ENCODE data around the gene THTPA. TPM values are rescaled to one million over a fixed set of nuclear protein-coding genes. Genes with fewer than 3 reads are reported as not detected.

THTPA gene
- total and polyA plus RNA-seq, 2 of the 13 experiments (the other 11 are each of a cell fraction or from before 2014, with no cell fraction given): 7.4 to 8.7 TPM

DNA sequence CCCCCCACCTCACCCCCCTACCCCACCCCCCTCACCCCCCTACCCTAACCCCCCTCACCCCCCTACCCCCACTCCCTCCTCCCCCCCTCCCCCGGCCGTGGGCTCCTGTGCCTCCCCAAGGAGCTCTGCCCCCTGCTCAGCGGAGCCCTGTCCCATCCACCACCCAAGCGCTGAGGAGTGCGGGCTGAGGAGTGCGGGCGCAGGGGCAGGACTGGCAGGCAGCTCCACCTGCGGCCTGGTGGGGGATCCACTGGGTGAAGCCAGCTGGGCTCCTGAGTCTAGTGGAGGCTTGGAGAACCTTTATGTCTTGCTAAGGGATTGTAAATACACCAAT lies 24.8 kb downstream of the THTPA start (continued):
- TF ChIP-seq ZNF446 (CRISPR knock-in tag; IDR thresholded peaks at IDR 0.05) (no peak), EZH2 (conservative IDR thresholded peaks at IDR 0.05; ENCODE audit: low read depth, low read length) (no peak), HNRNPK (IDR thresholded peaks at IDR 0.05; ENCODE audit: low read depth, low read length, poor library complexity, severe bottlenecking) (peak; percentile 99), GLI4 (CRISPR knock-in tag; IDR thresholded peaks at IDR 0.05; ENCODE audit: borderline replicate concordance) (no peak), SMARCE1 (IDR thresholded peaks at IDR 0.05; ENCODE audit: borderline replicate concordance) (no peak), ZNF530 (CRISPR knock-in tag; IDR thresholded peaks at IDR 0.05; ENCODE audit: low read depth) (no peak), ZNF713 (CRISPR knock-in tag; IDR thresholded peaks at IDR 0.05) (no peak), SIX1 (CRISPR knock-in tag; IDR thresholded peaks at IDR 0.05; ENCODE audit: borderline replicate concordance) (no peak), SUZ12 (IDR thresholded peaks at IDR 0.05; ENCODE audit: low read depth, low read length) (no peak), NFE2L2 (IDR thresholded peaks at IDR 0.05; ENCODE audit: low read length) (no peak)
- TF ChIP-seq, protein P1, sequence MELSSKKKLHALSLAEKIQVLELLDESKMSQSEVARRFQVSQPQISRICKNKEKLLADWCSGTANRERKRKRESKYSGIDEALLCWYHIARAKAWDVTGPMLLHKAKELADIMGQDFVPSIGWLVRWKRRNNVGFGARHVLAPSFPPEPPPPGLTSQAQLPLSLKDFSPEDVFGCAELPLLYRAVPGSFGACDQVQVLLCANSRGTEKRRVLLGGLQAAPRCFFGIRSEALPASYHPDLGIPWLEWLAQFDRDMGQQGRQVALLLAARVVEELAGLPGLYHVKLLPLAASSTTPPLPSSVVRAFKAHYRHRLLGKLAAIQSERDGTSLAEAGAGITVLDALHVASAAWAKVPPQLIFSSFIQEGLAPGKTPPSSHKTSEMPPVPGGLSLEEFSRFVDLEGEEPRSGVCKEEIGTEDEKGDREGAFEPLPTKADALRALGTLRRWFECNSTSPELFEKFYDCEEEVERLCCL (CRISPR knock-in tag; IDR thresholded peaks at IDR 0.05; ENCODE audit: borderline replicate concordance): no peak
- TF ChIP-seq, protein P2, sequence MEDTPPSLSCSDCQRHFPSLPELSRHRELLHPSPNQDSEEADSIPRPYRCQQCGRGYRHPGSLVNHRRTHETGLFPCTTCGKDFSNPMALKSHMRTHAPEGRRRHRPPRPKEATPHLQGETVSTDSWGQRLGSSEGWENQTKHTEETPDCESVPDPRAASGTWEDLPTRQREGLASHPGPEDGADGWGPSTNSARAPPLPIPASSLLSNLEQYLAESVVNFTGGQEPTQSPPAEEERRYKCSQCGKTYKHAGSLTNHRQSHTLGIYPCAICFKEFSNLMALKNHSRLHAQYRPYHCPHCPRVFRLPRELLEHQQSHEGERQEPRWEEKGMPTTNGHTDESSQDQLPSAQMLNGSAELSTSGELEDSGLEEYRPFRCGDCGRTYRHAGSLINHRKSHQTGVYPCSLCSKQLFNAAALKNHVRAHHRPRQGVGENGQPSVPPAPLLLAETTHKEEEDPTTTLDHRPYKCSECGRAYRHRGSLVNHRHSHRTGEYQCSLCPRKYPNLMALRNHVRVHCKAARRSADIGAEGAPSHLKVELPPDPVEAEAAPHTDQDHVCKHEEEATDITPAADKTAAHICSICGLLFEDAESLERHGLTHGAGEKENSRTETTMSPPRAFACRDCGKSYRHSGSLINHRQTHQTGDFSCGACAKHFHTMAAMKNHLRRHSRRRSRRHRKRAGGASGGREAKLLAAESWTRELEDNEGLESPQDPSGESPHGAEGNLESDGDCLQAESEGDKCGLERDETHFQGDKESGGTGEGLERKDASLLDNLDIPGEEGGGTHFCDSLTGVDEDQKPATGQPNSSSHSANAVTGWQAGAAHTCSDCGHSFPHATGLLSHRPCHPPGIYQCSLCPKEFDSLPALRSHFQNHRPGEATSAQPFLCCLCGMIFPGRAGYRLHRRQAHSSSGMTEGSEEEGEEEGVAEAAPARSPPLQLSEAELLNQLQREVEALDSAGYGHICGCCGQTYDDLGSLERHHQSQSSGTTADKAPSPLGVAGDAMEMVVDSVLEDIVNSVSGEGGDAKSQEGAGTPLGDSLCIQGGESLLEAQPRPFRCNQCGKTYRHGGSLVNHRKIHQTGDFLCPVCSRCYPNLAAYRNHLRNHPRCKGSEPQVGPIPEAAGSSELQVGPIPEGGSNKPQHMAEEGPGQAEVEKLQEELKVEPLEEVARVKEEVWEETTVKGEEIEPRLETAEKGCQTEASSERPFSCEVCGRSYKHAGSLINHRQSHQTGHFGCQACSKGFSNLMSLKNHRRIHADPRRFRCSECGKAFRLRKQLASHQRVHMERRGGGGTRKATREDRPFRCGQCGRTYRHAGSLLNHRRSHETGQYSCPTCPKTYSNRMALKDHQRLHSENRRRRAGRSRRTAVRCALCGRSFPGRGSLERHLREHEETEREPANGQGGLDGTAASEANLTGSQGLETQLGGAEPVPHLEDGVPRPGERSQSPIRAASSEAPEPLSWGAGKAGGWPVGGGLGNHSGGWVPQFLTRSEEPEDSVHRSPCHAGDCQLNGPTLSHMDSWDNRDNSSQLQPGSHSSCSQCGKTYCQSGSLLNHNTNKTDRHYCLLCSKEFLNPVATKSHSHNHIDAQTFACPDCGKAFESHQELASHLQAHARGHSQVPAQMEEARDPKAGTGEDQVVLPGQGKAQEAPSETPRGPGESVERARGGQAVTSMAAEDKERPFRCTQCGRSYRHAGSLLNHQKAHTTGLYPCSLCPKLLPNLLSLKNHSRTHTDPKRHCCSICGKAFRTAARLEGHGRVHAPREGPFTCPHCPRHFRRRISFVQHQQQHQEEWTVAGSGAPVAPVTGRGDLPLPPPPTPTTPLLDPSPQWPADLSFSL (CRISPR knock-in tag; IDR thresholded peaks at IDR 0.05): no peak
- TF ChIP-seq, protein P3, sequence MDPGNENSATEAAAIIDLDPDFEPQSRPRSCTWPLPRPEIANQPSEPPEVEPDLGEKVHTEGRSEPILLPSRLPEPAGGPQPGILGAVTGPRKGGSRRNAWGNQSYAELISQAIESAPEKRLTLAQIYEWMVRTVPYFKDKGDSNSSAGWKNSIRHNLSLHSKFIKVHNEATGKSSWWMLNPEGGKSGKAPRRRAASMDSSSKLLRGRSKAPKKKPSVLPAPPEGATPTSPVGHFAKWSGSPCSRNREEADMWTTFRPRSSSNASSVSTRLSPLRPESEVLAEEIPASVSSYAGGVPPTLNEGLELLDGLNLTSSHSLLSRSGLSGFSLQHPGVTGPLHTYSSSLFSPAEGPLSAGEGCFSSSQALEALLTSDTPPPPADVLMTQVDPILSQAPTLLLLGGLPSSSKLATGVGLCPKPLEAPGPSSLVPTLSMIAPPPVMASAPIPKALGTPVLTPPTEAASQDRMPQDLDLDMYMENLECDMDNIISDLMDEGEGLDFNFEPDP (CRISPR knock-in tag; conservative IDR thresholded peaks at IDR 0.05): no peak
- TF ChIP-seq, protein P4, sequence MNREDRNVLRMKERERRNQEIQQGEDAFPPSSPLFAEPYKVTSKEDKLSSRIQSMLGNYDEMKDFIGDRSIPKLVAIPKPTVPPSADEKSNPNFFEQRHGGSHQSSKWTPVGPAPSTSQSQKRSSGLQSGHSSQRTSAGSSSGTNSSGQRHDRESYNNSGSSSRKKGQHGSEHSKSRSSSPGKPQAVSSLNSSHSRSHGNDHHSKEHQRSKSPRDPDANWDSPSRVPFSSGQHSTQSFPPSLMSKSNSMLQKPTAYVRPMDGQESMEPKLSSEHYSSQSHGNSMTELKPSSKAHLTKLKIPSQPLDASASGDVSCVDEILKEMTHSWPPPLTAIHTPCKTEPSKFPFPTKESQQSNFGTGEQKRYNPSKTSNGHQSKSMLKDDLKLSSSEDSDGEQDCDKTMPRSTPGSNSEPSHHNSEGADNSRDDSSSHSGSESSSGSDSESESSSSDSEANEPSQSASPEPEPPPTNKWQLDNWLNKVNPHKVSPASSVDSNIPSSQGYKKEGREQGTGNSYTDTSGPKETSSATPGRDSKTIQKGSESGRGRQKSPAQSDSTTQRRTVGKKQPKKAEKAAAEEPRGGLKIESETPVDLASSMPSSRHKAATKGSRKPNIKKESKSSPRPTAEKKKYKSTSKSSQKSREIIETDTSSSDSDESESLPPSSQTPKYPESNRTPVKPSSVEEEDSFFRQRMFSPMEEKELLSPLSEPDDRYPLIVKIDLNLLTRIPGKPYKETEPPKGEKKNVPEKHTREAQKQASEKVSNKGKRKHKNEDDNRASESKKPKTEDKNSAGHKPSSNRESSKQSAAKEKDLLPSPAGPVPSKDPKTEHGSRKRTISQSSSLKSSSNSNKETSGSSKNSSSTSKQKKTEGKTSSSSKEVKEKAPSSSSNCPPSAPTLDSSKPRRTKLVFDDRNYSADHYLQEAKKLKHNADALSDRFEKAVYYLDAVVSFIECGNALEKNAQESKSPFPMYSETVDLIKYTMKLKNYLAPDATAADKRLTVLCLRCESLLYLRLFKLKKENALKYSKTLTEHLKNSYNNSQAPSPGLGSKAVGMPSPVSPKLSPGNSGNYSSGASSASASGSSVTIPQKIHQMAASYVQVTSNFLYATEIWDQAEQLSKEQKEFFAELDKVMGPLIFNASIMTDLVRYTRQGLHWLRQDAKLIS (CRISPR knock-in tag; IDR thresholded peaks at IDR 0.05): no peak
- TF ChIP-seq, protein P5, sequence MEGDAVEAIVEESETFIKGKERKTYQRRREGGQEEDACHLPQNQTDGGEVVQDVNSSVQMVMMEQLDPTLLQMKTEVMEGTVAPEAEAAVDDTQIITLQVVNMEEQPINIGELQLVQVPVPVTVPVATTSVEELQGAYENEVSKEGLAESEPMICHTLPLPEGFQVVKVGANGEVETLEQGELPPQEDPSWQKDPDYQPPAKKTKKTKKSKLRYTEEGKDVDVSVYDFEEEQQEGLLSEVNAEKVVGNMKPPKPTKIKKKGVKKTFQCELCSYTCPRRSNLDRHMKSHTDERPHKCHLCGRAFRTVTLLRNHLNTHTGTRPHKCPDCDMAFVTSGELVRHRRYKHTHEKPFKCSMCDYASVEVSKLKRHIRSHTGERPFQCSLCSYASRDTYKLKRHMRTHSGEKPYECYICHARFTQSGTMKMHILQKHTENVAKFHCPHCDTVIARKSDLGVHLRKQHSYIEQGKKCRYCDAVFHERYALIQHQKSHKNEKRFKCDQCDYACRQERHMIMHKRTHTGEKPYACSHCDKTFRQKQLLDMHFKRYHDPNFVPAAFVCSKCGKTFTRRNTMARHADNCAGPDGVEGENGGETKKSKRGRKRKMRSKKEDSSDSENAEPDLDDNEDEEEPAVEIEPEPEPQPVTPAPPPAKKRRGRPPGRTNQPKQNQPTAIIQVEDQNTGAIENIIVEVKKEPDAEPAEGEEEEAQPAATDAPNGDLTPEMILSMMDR (CRISPR knock-in tag; IDR thresholded peaks at IDR 0.05): peak; percentile 61

Measured in HepG2 (cell line).